ENCODE results near the gene SEC16A.

Gene SEC16A

GRCh38 chr9:136394312-136395019 is 88.4 kb downstream of the SEC16A start:
- no peak for DNase-seq

GRCh38 chr9:136393531-136393930 is 89.3 kb downstream of the SEC16A start:
- DNase-seq, result no peak

- DNase-seq, result no peak
Measured at GRCh38 chr9:136392538-136393449, 90.0 kb downstream of the SEC16A start.

- DNase-seq, result no peak
Measured at GRCh38 chr9:136391737-136392537, 90.9 kb downstream of the SEC16A start.
